PC-3 (cell line): ENCODE measurements around the gene REPS2. TPM values are rescaled to one million over a fixed set of nuclear protein-coding genes. Genes with fewer than 3 reads are reported as not detected.

Source experiments
- ATAC-seq: fragments of 200-7000 bp; cut with Tn5 transposase; 2 replicates; pipeline ENCODE4 v1.9.1; 2020; ENCODE audit warnings: mild to moderate bottlenecking, moderate library complexity
- BruUV-seq: library from RNA; stranded (reverse); fragments of 400-500 nt; replicated peaks from 2 replicates; lab custom pipeline; 2021; lab: Mats Ljungman, UMichigan
- CTCF ChIA-PET: fragments of 300-600 bp; sonication (Branson Sonifier 250); formaldehyde crosslinking; loops from one replicate; lab custom pipeline; 2022; ENCODE audit warnings: antibody characterized with exemption; lab: Charles Lee
- POLR2A ChIA-PET: fragments of 300-600 bp; sonication (Branson Sonifier 250); formaldehyde crosslinking; loops from one replicate; lab custom pipeline; 2022; ENCODE audit warnings: antibody characterized with exemption; ENCODE audit not compliant: unreplicated experiment; lab: Charles Lee
- DNase-seq: peaks from one replicate; pipeline ENCODE4 v3.0.0-alpha.2; 2015
- H2AFZ ChIP-seq: fragments of 300-600 bp; sonication (generic); 2 replicates; pipeline ENCODE4 v1.6.0; 2016; ENCODE audit warnings: antibody characterized with exemption, low read length
- H3F3A ChIP-seq: fragments of 300-600 bp; sonication (generic); one replicate; pipeline ENCODE4 v1.6.0; 2017; ENCODE audit warnings: antibody characterized with exemption, low read length, control low read depth, mild to moderate bottlenecking; ENCODE audit not compliant: unreplicated experiment
- H3K27ac ChIP-seq: fragments of 300-600 bp; sonication (generic); 2 replicates; pipeline ENCODE4 v1.5.1; 2016; ENCODE audit warnings: mild to moderate bottlenecking, low read length
- H3K27me3 ChIP-seq: fragments of 300-600 bp; sonication (generic); 2 replicates; pipeline ENCODE4 v1.6.1; 2016; ENCODE audit warnings: low read length, mixed read lengths
- H3K36me3 ChIP-seq: fragments of 300-600 bp; sonication (generic); 2 replicates; pipeline ENCODE4 v1.6.1; 2016; ENCODE audit warnings: low read depth, mixed run types, low read length, mixed read lengths
- H3K4me1 ChIP-seq: fragments of 300-600 bp; sonication (generic); 2 replicates; pipeline ENCODE4 v1.5.1; 2016; ENCODE audit warnings: low read length; ENCODE audit not compliant: insufficient read depth
- H3K4me2 ChIP-seq: fragments of 300-600 bp; sonication (generic); 2 replicates; pipeline ENCODE4 v1.6.0; 2016; ENCODE audit warnings: low read length
- H3K4me3 ChIP-seq: fragments of 300-600 bp; sonication (generic); 2 replicates; pipeline ENCODE4 v1.5.1; 2016; ENCODE audit warnings: mild to moderate bottlenecking, low read length, mixed read lengths
- H3K79me2 ChIP-seq: fragments of 300-600 bp; sonication (generic); 2 replicates; pipeline ENCODE4 v1.6.1; 2017; ENCODE audit warnings: low read length, mixed read lengths
- H3K9ac ChIP-seq: fragments of 300-600 bp; sonication (generic); 2 replicates; pipeline ENCODE4 v1.6.0; 2016; ENCODE audit warnings: mild to moderate bottlenecking, low read length
- H3K9me2 ChIP-seq: fragments of 300-600 bp; sonication (generic); replicated peaks from 2 replicates; pipeline ENCODE4 v1.6.1; 2016; ENCODE audit warnings: mixed run types, low read length, mixed read lengths
- H3K9me3 ChIP-seq: fragments of 300-600 bp; sonication (generic); 2 replicates; pipeline ENCODE4 v1.6.1; 2016; ENCODE audit warnings: low read length, mixed read lengths
- H4K20me1 ChIP-seq: fragments of 300-600 bp; sonication (generic); 2 replicates; pipeline ENCODE4 v1.6.1; 2016; ENCODE audit warnings: low read length, mixed read lengths
- CTCF ChIP-seq: fragments of 300-600 bp; sonication (generic); conservative IDR thresholded peaks from 2 replicates; pipeline ENCODE4 v1.5.1; 2017; ENCODE audit warnings: antibody characterized with exemption, low read depth, mild to moderate bottlenecking, low read length
- EZH2 ChIP-seq: fragments of 300-600 bp; sonication (generic); IDR thresholded peaks from one replicate; pipeline ENCODE4 v1.6.1; 2017; ENCODE audit warnings: antibody characterized with exemption, mild to moderate bottlenecking, low read length; ENCODE audit not compliant: unreplicated experiment
- EZH2phosphoT487 ChIP-seq: fragments of 300-600 bp; sonication (generic); IDR thresholded peaks from 2 replicates; pipeline ENCODE4 v1.6.1; 2018; ENCODE audit warnings: mild to moderate bottlenecking, antibody characterized with exemption, low read length, borderline replicate concordance
- intact Hi-C: fragments of 100-400 bp; cut with micrococcal nuclease; formaldehyde crosslinking; loops from 2 replicates; pipeline ENCODE4 v1.9.0; 2023
- total RNA-seq: library from RNA; depleted of rRNA; stranded (reverse); fragments of >200 nt; gene quantifications from 2 replicates; pipeline ENCODE4 v1.2.3, GENCODE V29; 2014

The REPS2 gene
- total RNA-seq, 1 experiment from 2014 or later, result 6.3 TPM

DNA sequence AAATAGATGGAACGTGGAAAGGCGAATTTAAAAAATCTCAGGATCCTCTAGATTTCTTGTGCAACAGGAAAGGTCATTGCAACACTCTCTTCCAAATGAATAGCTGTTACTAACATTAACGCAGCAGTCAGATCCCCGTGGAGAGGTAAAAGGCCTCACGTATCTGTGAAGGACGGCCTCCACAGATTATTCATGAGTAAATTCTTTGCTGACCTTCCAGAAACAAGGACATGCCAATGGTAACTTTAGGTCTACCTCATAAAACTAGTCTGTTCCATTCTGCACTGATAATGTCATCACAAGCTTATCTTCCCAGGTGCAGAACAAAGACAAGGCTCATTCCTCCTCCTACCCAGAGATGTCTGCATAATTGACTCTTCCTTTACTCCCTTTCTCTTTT is 16.1 kb upstream of the REPS2 start:
- Histone ChIP-seq H2AFZ (no peak overlapping the region), H3K4me3 (no peak overlapping the region), H4K20me1 (no peaks in the 10 kb centered on the region), H3K4me2 (no peak overlapping the region), H3K9me2 (no peaks in the 10 kb centered on the region), H3K36me3 (no peaks in the 10 kb centered on the region), H3K79me2 (no peaks in the 10 kb centered on the region), H3K9me3 (no peaks in the 10 kb centered on the region), H3K27ac (no peak overlapping the region), H3K4me1 (no peaks in the 10 kb centered on the region), H3F3A (no peaks in the 10 kb centered on the region), H3K9ac (no peak overlapping the region), H3K27me3 (no peaks in the 10 kb centered on the region)
- ATAC-seq (no peak), DNase-seq (no peak)
- BruUV-seq, result no TSS peak
- TF ChIP-seq EZH2 (no peak), EZH2phosphoT487 (no peak), CTCF (no peak)
- POLR2A ChIA-PET, result no interaction called here
- intact Hi-C loops, result no loop called here
- CTCF ChIA-PET, result no interaction called here

GRCh38 chrX:16931371-16931770 is 15.1 kb upstream of the REPS2 start:
- H3F3A ChIP-seq, result no peaks in the 10 kb centered on the region
- H3K4me1 ChIP-seq, result no peaks in the 10 kb centered on the region
- H3K4me3 ChIP-seq, result no peak overlapping the region
- DNase-seq (no peak), ATAC-seq (no peak)
- no peak overlapping the region for H3K4me2 ChIP-seq
- H4K20me1 ChIP-seq, result no peaks in the 10 kb centered on the region
- no peaks in the 10 kb centered on the region for H3K9me2 ChIP-seq
- ChIA-PET CTCF (no interaction called here), POLR2A (no interaction called here)
- no peaks in the 10 kb centered on the region for H3K27me3 ChIP-seq
- H3K79me2 ChIP-seq, result no peaks in the 10 kb centered on the region
- H3K9me3 ChIP-seq, result no peaks in the 10 kb centered on the region
- no peak overlapping the region for H3K27ac ChIP-seq
- no peak overlapping the region for H3K9ac ChIP-seq
- BruUV-seq, result no TSS peak
- no peak overlapping the region for H2AFZ ChIP-seq
- TF ChIP-seq CTCF, result no peak
- intact Hi-C loops, result no loop called here
- no peaks in the 10 kb centered on the region for H3K36me3 ChIP-seq

DNA sequence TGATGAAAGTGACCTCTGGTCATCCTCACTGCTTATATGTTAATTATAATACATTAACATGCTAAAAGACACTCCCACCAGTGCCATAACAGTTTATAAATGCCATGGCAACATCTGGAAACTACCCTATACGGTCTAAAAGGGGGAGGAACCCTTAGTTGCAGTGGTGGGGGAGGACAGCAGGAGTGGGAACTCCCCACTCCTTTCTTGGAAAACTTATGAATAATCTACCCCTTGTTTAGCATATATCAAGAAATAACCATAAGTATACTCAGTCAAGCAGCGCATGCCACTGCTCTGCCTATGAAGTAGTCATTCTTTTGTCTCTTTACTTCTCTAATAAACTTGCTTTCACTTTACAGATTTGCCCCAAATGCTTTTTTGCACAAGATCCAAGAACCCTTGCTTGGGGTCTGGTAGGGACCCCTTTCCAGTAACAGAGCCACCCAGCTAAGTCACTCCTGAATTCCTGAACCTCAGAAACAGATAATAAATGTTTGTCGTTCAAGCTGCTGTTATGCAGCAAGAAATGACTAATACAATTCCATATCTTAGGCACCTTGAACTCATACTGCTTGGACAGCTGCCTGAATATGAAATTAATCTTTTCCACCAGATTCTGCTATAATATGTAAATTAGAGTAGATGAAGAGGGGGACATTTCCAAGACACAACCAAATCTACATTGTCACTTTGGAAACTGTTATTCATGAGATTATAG is 14.4 kb upstream of the REPS2 start:
- H3K27me3 ChIP-seq, result no peaks in the 10 kb centered on the region
- no peaks in the 10 kb centered on the region for H4K20me1 ChIP-seq
- no peaks in the 10 kb centered on the region for H3F3A ChIP-seq
- ATAC-seq (no peak), DNase-seq (no peak)
- H3K27ac ChIP-seq, result no peak overlapping the region
- no peaks in the 10 kb centered on the region for H3K9me2 ChIP-seq
- intact Hi-C loops, result no loop called here
- no peak overlapping the region for H3K9ac ChIP-seq
- no peaks in the 10 kb centered on the region for H3K9me3 ChIP-seq
- no peak overlapping the region for H2AFZ ChIP-seq
- H3K4me2 ChIP-seq, result no peak overlapping the region
- POLR2A ChIA-PET, result no interaction called here
- H3K4me1 ChIP-seq, result no peaks in the 10 kb centered on the region
- no peak for TF ChIP-seq EZH2
- TF ChIP-seq EZH2phosphoT487, result no peak
- H3K79me2 ChIP-seq, result no peaks in the 10 kb centered on the region
- CTCF ChIA-PET, result no interaction called here
- no peaks in the 10 kb centered on the region for H3K36me3 ChIP-seq
- no TSS peak for BruUV-seq
- no peak overlapping the region for H3K4me3 ChIP-seq
